ENCODE results near the gene NUCB2. TPM values are rescaled to one million over a fixed set of nuclear protein-coding genes. Genes with fewer than 3 reads are reported as not detected.

NUCB2 gene
- total RNA-seq, 4 donors from 2014 or later, result 41.1 to 79.5 (median 47.5) TPM

DNA sequence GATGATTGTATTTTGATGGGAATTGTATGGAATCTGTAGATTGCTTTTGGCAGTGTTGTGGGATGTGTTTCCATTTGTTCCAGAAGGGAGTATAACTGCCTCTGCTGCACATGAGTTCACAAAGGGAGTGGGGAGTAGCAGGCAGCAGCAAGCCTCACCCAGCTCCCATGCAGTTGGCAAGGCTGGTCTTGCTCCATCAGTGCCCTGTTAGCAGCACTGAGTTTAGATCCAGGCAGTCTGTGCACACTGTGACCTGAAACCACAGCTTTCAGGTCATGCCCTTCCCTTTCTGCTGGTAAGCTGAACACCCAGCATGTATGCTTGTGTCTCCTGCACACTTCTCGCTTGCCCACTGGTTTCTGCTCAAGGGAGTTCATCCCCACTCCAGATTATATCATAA, 3.7 kb upstream of the NUCB2 start:
- Histone ChIP-seq H3K9me3 (no peaks in the 10 kb centered on the region), H3K36me3 (no peaks in the 10 kb centered on the region), H3K4me1 (peaks cover 0 to 14% (median 0%) of the 10 kb centered on the region in 3 donors), H3K27ac (no peak overlapping the region), H3K4me3 (no peak overlapping the region), H3K27me3 (peaks cover 5% of the 10 kb centered on the region)
- no peak for ATAC-seq
- WGBS, 2 donors (ENCODE audit: low coverage in 1 of 2), result 100% methylated on average over 1 of the region's 1 CpG
- no peak for TF ChIP-seq POLR2AphosphoS5 (IDR thresholded peaks at IDR 0.05)
- no peak for TF ChIP-seq EP300 (IDR thresholded peaks at IDR 0.05)
- no peak for TF ChIP-seq POLR2A (IDR thresholded peaks at IDR 0.05)
- TF ChIP-seq, protein P1, sequence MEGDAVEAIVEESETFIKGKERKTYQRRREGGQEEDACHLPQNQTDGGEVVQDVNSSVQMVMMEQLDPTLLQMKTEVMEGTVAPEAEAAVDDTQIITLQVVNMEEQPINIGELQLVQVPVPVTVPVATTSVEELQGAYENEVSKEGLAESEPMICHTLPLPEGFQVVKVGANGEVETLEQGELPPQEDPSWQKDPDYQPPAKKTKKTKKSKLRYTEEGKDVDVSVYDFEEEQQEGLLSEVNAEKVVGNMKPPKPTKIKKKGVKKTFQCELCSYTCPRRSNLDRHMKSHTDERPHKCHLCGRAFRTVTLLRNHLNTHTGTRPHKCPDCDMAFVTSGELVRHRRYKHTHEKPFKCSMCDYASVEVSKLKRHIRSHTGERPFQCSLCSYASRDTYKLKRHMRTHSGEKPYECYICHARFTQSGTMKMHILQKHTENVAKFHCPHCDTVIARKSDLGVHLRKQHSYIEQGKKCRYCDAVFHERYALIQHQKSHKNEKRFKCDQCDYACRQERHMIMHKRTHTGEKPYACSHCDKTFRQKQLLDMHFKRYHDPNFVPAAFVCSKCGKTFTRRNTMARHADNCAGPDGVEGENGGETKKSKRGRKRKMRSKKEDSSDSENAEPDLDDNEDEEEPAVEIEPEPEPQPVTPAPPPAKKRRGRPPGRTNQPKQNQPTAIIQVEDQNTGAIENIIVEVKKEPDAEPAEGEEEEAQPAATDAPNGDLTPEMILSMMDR (IDR thresholded peaks at IDR 0.05), result no peak

DNA sequence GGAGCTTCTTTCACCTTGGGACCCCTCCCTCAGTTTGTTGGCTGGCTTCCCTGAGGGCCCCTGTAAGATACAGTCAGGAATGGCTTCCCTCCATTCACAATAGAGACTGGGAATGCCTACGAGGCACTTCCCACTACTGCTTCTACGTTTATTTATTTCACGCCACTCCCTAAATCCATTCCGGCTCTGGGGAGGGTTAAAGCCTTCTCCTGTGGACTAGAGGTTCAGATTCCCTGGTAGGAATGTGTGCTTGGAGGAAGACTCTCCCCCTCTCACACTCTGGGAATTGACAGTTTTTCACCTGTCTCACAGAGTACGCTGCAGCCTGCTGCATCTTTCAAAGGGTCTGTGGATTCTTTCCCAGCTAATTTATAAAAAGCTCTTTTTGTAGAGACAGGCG, 3.3 kb upstream of the NUCB2 start:
- 58 to 68% methylated on average over 5 to 6 of the region's 6 CpGs for WGBS, 2 donors (ENCODE audit: low coverage in 1 of 2)
- no peaks in the 10 kb centered on the region for H3K36me3 ChIP-seq
- H3K4me3 ChIP-seq, result no peak overlapping the region
- no peak for ATAC-seq
- TF ChIP-seq, protein P1 (IDR thresholded peaks at IDR 0.05), result no peak
- TF ChIP-seq POLR2AphosphoS5 (IDR thresholded peaks at IDR 0.05) (no peak), EP300 (IDR thresholded peaks at IDR 0.05) (no peak), POLR2A (IDR thresholded peaks at IDR 0.05) (no peak)
- peaks cover 5% of the 10 kb centered on the region for H3K27me3 ChIP-seq
- H3K9me3 ChIP-seq, result no peaks in the 10 kb centered on the region
- no peak overlapping the region for H3K27ac ChIP-seq
- peaks cover 0 to 16% (median 0%) of the 10 kb centered on the region in 3 donors for H3K4me1 ChIP-seq

DNA sequence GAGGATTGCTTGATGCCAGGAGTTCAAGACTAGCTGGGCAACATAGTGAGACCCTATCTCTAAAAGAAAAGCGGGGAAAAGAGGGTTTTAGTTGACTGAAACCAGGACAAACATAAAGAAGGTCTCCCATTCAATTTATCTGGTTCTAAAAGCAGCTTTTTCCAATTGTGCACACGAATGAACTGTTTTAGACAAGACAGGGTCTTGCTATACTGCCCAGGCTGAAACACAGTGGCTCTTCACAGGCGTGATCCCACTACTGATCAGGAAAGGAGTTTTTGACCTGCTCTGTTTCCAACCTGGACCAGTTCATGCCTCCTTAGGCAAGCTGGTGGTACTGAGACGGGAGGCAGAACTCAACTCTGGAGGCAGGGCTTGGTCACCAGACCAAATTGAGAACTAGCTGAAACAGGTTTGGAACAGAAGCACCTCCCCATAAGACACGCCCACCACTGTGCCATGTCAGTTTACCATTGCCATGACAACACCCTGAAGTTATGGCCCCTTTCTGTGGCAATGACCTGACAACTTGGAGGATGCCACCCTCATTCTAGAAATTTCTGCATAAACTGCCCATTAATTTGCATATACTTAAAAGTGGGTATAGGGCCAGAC, 2.8 kb upstream of the NUCB2 start:
- Histone ChIP-seq H3K27me3 (peaks cover 5% of the 10 kb centered on the region), H3K9me3 (no peaks in the 10 kb centered on the region), H3K36me3 (no peaks in the 10 kb centered on the region), H3K4me3 (no peak overlapping the region), H3K27ac (no peak overlapping the region), H3K4me1 (peaks cover 0 to 16% (median 0%) of the 10 kb centered on the region in 3 donors)
- 86% methylated on average over 2 of the region's 5 CpGs; no CpG with 5 or more reads in 1 of the 2 donors for WGBS, 2 donors (ENCODE audit: low coverage in 1 of 2)
- no peak for TF ChIP-seq POLR2AphosphoS5 (IDR thresholded peaks at IDR 0.05)
- TF ChIP-seq POLR2A (IDR thresholded peaks at IDR 0.05), result no peak
- TF ChIP-seq, protein P1 (IDR thresholded peaks at IDR 0.05), result no peak
- TF ChIP-seq EP300 (IDR thresholded peaks at IDR 0.05), result no peak
- no peak for ATAC-seq

DNA sequence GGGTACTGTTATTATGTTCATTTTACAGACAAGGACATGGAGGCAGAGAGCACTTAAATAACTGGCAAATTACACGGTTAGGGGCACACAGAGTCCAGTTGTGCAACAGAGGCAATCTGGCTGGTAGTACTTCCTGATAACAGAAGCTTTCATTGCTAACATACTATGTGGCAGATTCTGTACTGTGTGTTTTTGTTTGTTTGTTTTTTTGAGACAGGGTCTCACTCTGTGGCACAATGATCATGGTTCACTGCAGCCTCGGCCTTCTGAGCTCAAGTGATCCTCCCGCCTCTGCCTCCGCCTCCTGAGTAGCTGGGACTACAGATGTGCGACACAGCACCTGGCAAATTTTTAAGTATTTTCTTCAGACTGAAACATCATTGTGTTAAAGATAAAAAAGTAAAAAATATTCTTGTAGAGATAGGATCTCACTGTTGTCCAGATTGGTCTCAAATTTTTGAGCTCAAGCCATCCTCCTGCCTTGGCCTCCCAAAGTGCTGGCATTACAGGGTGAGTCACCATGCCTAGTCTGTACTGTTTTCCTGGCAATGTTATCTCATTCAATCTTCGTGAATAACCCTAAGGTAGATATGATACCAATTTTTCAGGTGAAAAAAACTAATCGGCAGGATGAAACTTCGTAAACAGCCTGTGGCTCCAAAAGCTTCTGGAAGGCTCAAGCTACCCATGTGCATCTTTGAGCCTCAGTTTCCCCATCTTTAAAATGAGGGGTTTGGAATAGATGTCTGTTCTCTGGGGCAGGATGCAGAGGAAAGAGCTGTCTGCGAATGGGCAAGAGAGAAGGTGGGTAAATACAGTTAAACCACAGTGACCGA, 921 bp upstream of the NUCB2 start:
- no peak for ATAC-seq
- no peaks in the 10 kb centered on the region for H3K9me3 ChIP-seq
- peaks cover 0 to 21% (median 0%) of the 10 kb centered on the region in 3 donors for H3K4me1 ChIP-seq
- 54 to 69% methylated on average over 7 to 10 of the region's 10 CpGs for WGBS, 2 donors (ENCODE audit: low coverage in 1 of 2)
- H3K27me3 ChIP-seq, result peaks cover 5% of the 10 kb centered on the region
- peak overlapping the region; percentile 65 to 86 for H3K4me3 ChIP-seq
- TF ChIP-seq EP300 (IDR thresholded peaks at IDR 0.05), result no peak
- no peak for TF ChIP-seq POLR2AphosphoS5 (IDR thresholded peaks at IDR 0.05)
- no peak for TF ChIP-seq POLR2A (IDR thresholded peaks at IDR 0.05)
- TF ChIP-seq, protein P1 (IDR thresholded peaks at IDR 0.05), result no peak
- H3K36me3 ChIP-seq, result no peaks in the 10 kb centered on the region
- H3K27ac ChIP-seq, result peak overlapping the region; percentile 39 to 94 (median 92)
